ENCODE results near the gene SMIM3.

The SMIM3 gene

GRCh38 chr5:150781706-150782614 lies 3.4 kb downstream of the SMIM3 start:
- no peak for TF ChIP-seq CTCF (conservative IDR thresholded peaks at IDR 0.05; ENCODE audit: low read depth, low read length)
- Histone ChIP-seq H3K4me1 (ENCODE audit: low read depth, poor library complexity, severe bottlenecking) (no peaks in the 10 kb centered on the region), H4K20me1 (ENCODE audit: insufficient read depth) (no peaks in the 10 kb centered on the region), H3K9ac (no peak overlapping the region), H3K27me3 (ENCODE audit: insufficient read depth, low read depth) (no peaks in the 10 kb centered on the region), H3K27ac (no peak overlapping the region), H3K4me2 (no peak overlapping the region), H3K36me3 (ENCODE audit: insufficient read depth) (no peaks in the 10 kb centered on the region), H3K4me3 (IDR thresholded peaks at IDR 0.05; ENCODE audit: insufficient read depth, low read depth, low read length) (no peak overlapping the region), H2AFZ (ENCODE audit: low read depth) (no peak overlapping the region), H3K79me2 (ENCODE audit: insufficient read depth, low read depth) (no peaks in the 10 kb centered on the region)

- no peak overlapping the region for H3K4me3 ChIP-seq (IDR thresholded peaks at IDR 0.05; ENCODE audit: insufficient read depth, low read depth, low read length)
- TF ChIP-seq CTCF (conservative IDR thresholded peaks at IDR 0.05; ENCODE audit: low read depth, low read length): no peak
- no peak overlapping the region for H3K9ac ChIP-seq
- no peak overlapping the region for H3K27ac ChIP-seq
- no peaks in the 10 kb centered on the region for H4K20me1 ChIP-seq (ENCODE audit: insufficient read depth)
- no peaks in the 10 kb centered on the region for H3K79me2 ChIP-seq (ENCODE audit: insufficient read depth, low read depth)
- no peak overlapping the region for H3K4me2 ChIP-seq
- H3K4me1 ChIP-seq (ENCODE audit: low read depth, poor library complexity, severe bottlenecking): no peaks in the 10 kb centered on the region
- H2AFZ ChIP-seq (ENCODE audit: low read depth): no peak overlapping the region
- H3K27me3 ChIP-seq (ENCODE audit: insufficient read depth, low read depth): no peaks in the 10 kb centered on the region
- no peaks in the 10 kb centered on the region for H3K36me3 ChIP-seq (ENCODE audit: insufficient read depth)
Measured at GRCh38 chr5:150782850-150783249, 4.3 kb downstream of the SMIM3 start.

- Histone ChIP-seq H4K20me1 (ENCODE audit: insufficient read depth) (no peaks in the 10 kb centered on the region), H3K79me2 (ENCODE audit: insufficient read depth, low read depth) (no peaks in the 10 kb centered on the region), H2AFZ (ENCODE audit: low read depth) (no peak overlapping the region), H3K4me3 (IDR thresholded peaks at IDR 0.05; ENCODE audit: insufficient read depth, low read depth, low read length) (no peak overlapping the region), H3K4me1 (ENCODE audit: low read depth, poor library complexity, severe bottlenecking) (no peaks in the 10 kb centered on the region), H3K36me3 (ENCODE audit: insufficient read depth) (no peaks in the 10 kb centered on the region), H3K27ac (no peak overlapping the region), H3K27me3 (ENCODE audit: insufficient read depth, low read depth) (no peaks in the 10 kb centered on the region), H3K4me2 (no peak overlapping the region), H3K9ac (no peak overlapping the region)
- no peak for TF ChIP-seq CTCF (conservative IDR thresholded peaks at IDR 0.05; ENCODE audit: low read depth, low read length)
Measured at GRCh38 chr5:150783422-150783928, 4.9 kb downstream of the SMIM3 start.

GRCh38 chr5:150785950-150786349 lies 7.4 kb downstream of the SMIM3 start:
- no peak for TF ChIP-seq CTCF (conservative IDR thresholded peaks at IDR 0.05; ENCODE audit: low read depth, low read length)
- H3K4me2 ChIP-seq: no peak overlapping the region
- no peaks in the 10 kb centered on the region for H4K20me1 ChIP-seq (ENCODE audit: insufficient read depth)
- no peak overlapping the region for H3K4me3 ChIP-seq (IDR thresholded peaks at IDR 0.05; ENCODE audit: insufficient read depth, low read depth, low read length)
- no peak overlapping the region for H2AFZ ChIP-seq (ENCODE audit: low read depth)
- H3K79me2 ChIP-seq (ENCODE audit: insufficient read depth, low read depth): no peaks in the 10 kb centered on the region
- no peak overlapping the region for H3K9ac ChIP-seq
- no peak overlapping the region for H3K27ac ChIP-seq
- H3K36me3 ChIP-seq (ENCODE audit: insufficient read depth): no peaks in the 10 kb centered on the region
- H3K27me3 ChIP-seq (ENCODE audit: insufficient read depth, low read depth): no peaks in the 10 kb centered on the region
- H3K4me1 ChIP-seq (ENCODE audit: low read depth, poor library complexity, severe bottlenecking): no peaks in the 10 kb centered on the region

Data from KMS-11 (cell line).